Measurements from ENCODE around the gene GPATCH2L. TPM values are rescaled to one million over a fixed set of nuclear protein-coding genes. Genes with fewer than 3 reads are reported as not detected.

Gene GPATCH2L
- polyA plus RNA-seq, 3 donors: 10.6 to 28.3 (median 13.8) TPM

DNA sequence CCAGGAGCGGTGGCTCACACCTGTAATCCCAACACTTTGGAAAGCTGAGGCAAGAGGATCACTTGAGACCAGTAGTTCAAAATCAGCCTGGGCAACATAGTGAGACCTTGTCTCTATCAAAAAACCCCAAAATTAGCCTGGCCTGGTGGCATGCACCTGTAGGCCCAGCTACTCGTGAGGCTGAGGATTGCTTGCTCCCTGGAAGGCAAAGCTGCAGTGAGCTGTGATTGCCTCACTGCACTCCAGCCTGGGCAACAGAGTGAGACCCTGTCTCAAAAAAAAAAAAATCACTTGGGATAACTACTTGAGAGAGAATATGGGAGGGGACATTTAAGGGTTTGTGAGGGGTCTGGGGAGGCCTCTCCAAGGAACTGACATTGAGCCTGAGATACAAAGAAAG, 109.0 kb downstream of the GPATCH2L start:
- no peaks in the 10 kb centered on the region for H4K20me1 ChIP-seq (ENCODE audit: insufficient read depth, low read length)
- H3K4me3 ChIP-seq (replicated peaks in 1 of 3; ENCODE audit: low read depth in 2 of 3, low read length in 3 of 3): no peak overlapping the region
- H3K27ac ChIP-seq (ENCODE audit: low read depth in 1 of 2, low read length in 2 of 2): no peak overlapping the region
- Mint-ChIP-seq H3K4me1 (no peaks in the 10 kb centered on the region), H3K4me3 (no peak overlapping the region), H3K36me3 (no peaks in the 10 kb centered on the region), H3K27me3 (ENCODE audit: low read depth in 3 of 3) (peaks cover 0 to 8% (median 5%) of the 10 kb centered on the region in 3 donors), H3K9me3 (peaks cover 0 to 8% (median 1%) of the 10 kb centered on the region in 7 donors), H3K27ac (no peak overlapping the region)
- no peaks in the 10 kb centered on the region for H3K9me3 ChIP-seq (replicated peaks in 1 of 2; ENCODE audit: control insufficient read depth in 1 of 2, insufficient read depth in 1 of 2, low read length in 2 of 2)
- TF ChIP-seq CTCF (IDR thresholded peaks at IDR 0.05): no peak
- no peak overlapping the region for H2AFZ ChIP-seq (ENCODE audit: insufficient read depth, low read depth, low read length, poor library complexity, severe bottlenecking)
- no peaks in the 10 kb centered on the region for H3K27me3 ChIP-seq (ENCODE audit: control insufficient read depth in 2 of 2, insufficient read depth in 2 of 2, low read length in 2 of 2)
- no peaks in the 10 kb centered on the region for H3K36me3 ChIP-seq (replicated peaks in 1 of 2; ENCODE audit: control insufficient read depth in 1 of 2, insufficient read depth in 2 of 2, low read length in 2 of 2)
- DNase-seq: no peak
- H3K79me2 ChIP-seq (ENCODE audit: insufficient read depth, low read length): no peaks in the 10 kb centered on the region
- no peaks in the 10 kb centered on the region for H3K4me1 ChIP-seq (ENCODE audit: control insufficient read depth in 1 of 2, insufficient read depth in 2 of 2, low read length in 2 of 2)
- intact Hi-C loops (cut with micrococcal nuclease): no loop called here
- no peak overlapping the region for H3K4me2 ChIP-seq (replicated peaks; ENCODE audit: extremely low read depth, low read length, poor library complexity, severe bottlenecking)
- WGBS (ENCODE audit: insufficient coverage): 44% methylated on average over 2 of the region's 2 CpGs
- H3K9ac ChIP-seq (ENCODE audit: insufficient read depth, low read length, poor library complexity, severe bottlenecking): no peak overlapping the region

DNA sequence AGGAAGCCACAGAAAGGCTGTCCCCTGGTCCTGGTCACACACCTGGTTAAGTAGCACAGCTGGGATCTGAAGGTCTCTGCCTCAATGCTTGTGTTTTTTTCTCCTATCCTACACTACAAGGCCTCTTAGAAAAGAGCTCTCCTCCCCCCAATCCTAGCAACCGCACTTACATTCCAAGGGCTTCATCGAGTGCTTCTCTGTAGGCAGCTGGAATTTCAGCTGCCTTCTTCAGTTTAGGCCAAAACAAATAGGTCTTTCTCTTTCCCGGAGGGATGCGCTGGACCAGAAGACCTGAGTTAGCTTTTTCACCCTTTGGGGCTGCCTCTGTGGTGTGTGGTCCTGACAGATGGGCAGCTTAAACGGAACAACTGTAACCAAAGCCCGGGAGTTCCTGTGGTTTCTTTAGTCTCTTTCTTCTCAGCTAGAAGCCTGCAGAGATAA, 109.7 kb downstream of the GPATCH2L start:
- Histone ChIP-seq H3K27ac (ENCODE audit: low read depth in 1 of 2, low read length in 2 of 2) (no peak overlapping the region), H3K79me2 (ENCODE audit: insufficient read depth, low read length) (no peaks in the 10 kb centered on the region), H3K9ac (ENCODE audit: insufficient read depth, low read length, poor library complexity, severe bottlenecking) (no peak overlapping the region), H3K9me3 (replicated peaks in 1 of 2; ENCODE audit: control insufficient read depth in 1 of 2, insufficient read depth in 1 of 2, low read length in 2 of 2) (no peaks in the 10 kb centered on the region), H3K27me3 (ENCODE audit: control insufficient read depth in 2 of 2, insufficient read depth in 2 of 2, low read length in 2 of 2) (no peaks in the 10 kb centered on the region), H3K4me2 (replicated peaks; ENCODE audit: extremely low read depth, low read length, poor library complexity, severe bottlenecking) (no peak overlapping the region), H4K20me1 (ENCODE audit: insufficient read depth, low read length) (no peaks in the 10 kb centered on the region), H3K36me3 (replicated peaks in 1 of 2; ENCODE audit: control insufficient read depth in 1 of 2, insufficient read depth in 2 of 2, low read length in 2 of 2) (no peaks in the 10 kb centered on the region), H2AFZ (ENCODE audit: insufficient read depth, low read depth, low read length, poor library complexity, severe bottlenecking) (no peak overlapping the region), H3K4me1 (ENCODE audit: control insufficient read depth in 1 of 2, insufficient read depth in 2 of 2, low read length in 2 of 2) (no peaks in the 10 kb centered on the region), H3K4me3 (replicated peaks in 1 of 3; ENCODE audit: low read depth in 2 of 3, low read length in 3 of 3) (no peak overlapping the region)
- DNase-seq: no peak
- intact Hi-C loops (cut with micrococcal nuclease): no loop called here
- Mint-ChIP-seq H3K4me1 (no peaks in the 10 kb centered on the region), H3K9me3 (peaks cover 0 to 8% (median 3%) of the 10 kb centered on the region in 7 donors), H3K4me3 (no peak overlapping the region), H3K27ac (no peak overlapping the region), H3K27me3 (ENCODE audit: low read depth in 3 of 3) (peaks cover 0 to 12% (median 7%) of the 10 kb centered on the region in 3 donors), H3K36me3 (no peaks in the 10 kb centered on the region)
- no peak for TF ChIP-seq CTCF (IDR thresholded peaks at IDR 0.05)
- WGBS (ENCODE audit: insufficient coverage): 49% methylated on average over 6 of the region's 6 CpGs

All from CD14-positive monocyte (primary cell).